Heart right ventricle (tissue), 16 donors: ENCODE data around the gene HMG20A. TPM values are rescaled to one million over a fixed set of nuclear protein-coding genes. Genes with fewer than 3 reads are reported as not detected.
A peak's percentile ranks its signal among the peaks of the same experiment; 100 is the strongest.

ENCODE experiments used
- ATAC-seq, 8 donors: fragments of 200-7000 bp; cut with Tn5 transposase; one replicate each; pipeline ENCODE4 v1.9.1; 2020; ENCODE audit warnings: mild to moderate bottlenecking in 8 of 8, moderate library complexity in 8 of 8, moderate number of reproducible peaks in 1 of 8
- DNase-seq, 2 donors: peaks; one replicate each; pipeline ENCODE4 v3.0.0-alpha.2; 2020
- H3K27ac ChIP-seq, 10 donors: fragments of 200-600 bp; sonication (generic) in 2 of 10; one replicate each; pipeline versions ENCODE4 v1.5.0 to v1.8.0; 2020 to 2022; ENCODE audit warnings: mild to moderate bottlenecking in 3 of 10
- H3K27me3 ChIP-seq, 7 donors: fragments of 200-600 bp; one replicate each; pipeline ENCODE4 v1.8.0; 2021 to 2022; ENCODE audit warnings: mild to moderate bottlenecking in 2 of 7
- H3K36me3 ChIP-seq, 9 donors: fragments of 200-600 bp; sonication (generic) in 1 of 9; one replicate each; pipeline versions ENCODE4 v1.5.0 to v1.8.0; 2020 to 2022; ENCODE audit warnings: mild to moderate bottlenecking in 2 of 9
- H3K4me1 ChIP-seq, 9 donors: fragments of 200-600 bp; sonication (generic) in 1 of 9; one replicate each; pipeline versions ENCODE4 v1.5.0 to v1.8.0; 2020 to 2022; ENCODE audit warnings: mild to moderate bottlenecking in 4 of 9
- H3K4me3 ChIP-seq, 10 donors: fragments of 200-600 bp; sonication (generic) in 2 of 10; one replicate each; pipeline versions ENCODE4 v1.5.0 to v1.8.0; 2020 to 2022; ENCODE audit warnings: mild to moderate bottlenecking in 7 of 10, moderate library complexity in 2 of 10
- H3K9me3 ChIP-seq, 11 donors: fragments of 200-600 bp in 10 of 11; sonication (generic) in 2 of 11; one replicate each; pipeline versions ENCODE4 v1.5.0 to v1.8.0; 2013 to 2022; ENCODE audit warnings: mild to moderate bottlenecking in 2 of 11, control low read depth in 1 of 11, moderate library complexity in 1 of 11
- WGBS, 2 donors: extraction: QIAGEN DNeasy Blood & Tissue Kit; methylation state at CpG; one replicate each; pipeline ENCODE4 v1.1.7; 2013; ENCODE audit warnings: inconsistent platforms in 1 of 2; 5-methylcytosine and 5-hydroxymethylcytosine counted together
- intact Hi-C, 10 donors: fragments of 100-400 bp; cut with DNase I; formaldehyde crosslinking; loops; one replicate each; pipeline versions ENCODE4 v1.11.1 to v1.14.2; 2022
- polyA plus RNA-seq, 2 donors: library from polyadenylated mRNA; stranded (reverse); fragments of 200-250 nt; gene quantifications; one replicate each; pipeline ENCODE4 v1.2.3, GENCODE V29; 2013
- total RNA-seq, 10 donors: library from RNA; stranded (reverse); fragmentation: NEBNext Ultra II Directional in 3 of 10; extraction: Animal tissue kit (Norgen Biotek cat#: 25700) in 3 of 10; gene quantifications; one replicate each; pipeline versions ENCODE4 v1.2.1 to v1.2.4, GENCODE V29; 2021 to 2023
- TF ChIP-seq, protein P1 (sequence below), 9 donors: fragments of 200-600 bp; sonication (generic) in 2 of 9; IDR thresholded peaks; one replicate each; pipeline versions ENCODE4 v1.5.0 to v1.8.0; 2021 to 2022; ENCODE audit warnings: antibody characterized with exemption in 9 of 9, mild to moderate bottlenecking in 5 of 9, moderate library complexity in 1 of 9
- donor health status: Arrhythmogenic right ventricular cardiomyopathy.
- donor health status: ischemic (EF 13 %, LVEDD 7.1; RV severe dilation, severe dysfunction).
- donor health status: healthy with polysubstance abuse.
- donor health status: DM: no; HTN: yes; CAD: no.
- donor health status: DM: no; HTN: no; CAD: no.
- donor health status: ischemic (EF 25% LVEDD 6.9; RV normal size, moderate dysfunction).
- donor health status: ischemic (EF 25% LVEDD 5.7; RV mildly dilated, moderate dysfunction).
- donor health status: healthy.
- donor health status: DM: yes; HTN: yes; CAD: no.
- donor health status: Ischemic cardiomyopathy.
- donor health status: ischemic (EF 35%, LVEDD 5.7; RV mildly dilated, moderate dysfunction).
- donor health status: nonischemic (EF 11% LVEDD 7.7; RV severe dilation, severe dysfunction).
- donor health status: DM: yes; HTN: yes; CAD: no.
- donor health status: PGD.
- donor health status: ischemic (EF 29% LVEDD 5.4; RV normal size, mild dysfunction).
- donor health status: nonischemic (EF 23%, LVEDD 6.1; RV moderate dilation, normal function).

Gene HMG20A
- total and polyA plus RNA-seq, 12 donors, result 9.9 to 60.2 (median 37.5) TPM

- Histone ChIP-seq H3K27ac (peak overlapping the region in 4 of 10 donors; percentile 18 to 72 (median 60)), H3K4me1 (peaks cover 8 to 78% (median 60%) of the 10 kb centered on the region in 9 donors), H3K36me3 (peaks cover 0 to 39% (median 6%) of the 10 kb centered on the region in 9 donors), H3K9me3 (no peaks in the 10 kb centered on the region), H3K4me3 (no peak overlapping the region), H3K27me3 (no peaks in the 10 kb centered on the region)
- DNase-seq (no peak), ATAC-seq (no peak)
- TF ChIP-seq, protein P1, sequence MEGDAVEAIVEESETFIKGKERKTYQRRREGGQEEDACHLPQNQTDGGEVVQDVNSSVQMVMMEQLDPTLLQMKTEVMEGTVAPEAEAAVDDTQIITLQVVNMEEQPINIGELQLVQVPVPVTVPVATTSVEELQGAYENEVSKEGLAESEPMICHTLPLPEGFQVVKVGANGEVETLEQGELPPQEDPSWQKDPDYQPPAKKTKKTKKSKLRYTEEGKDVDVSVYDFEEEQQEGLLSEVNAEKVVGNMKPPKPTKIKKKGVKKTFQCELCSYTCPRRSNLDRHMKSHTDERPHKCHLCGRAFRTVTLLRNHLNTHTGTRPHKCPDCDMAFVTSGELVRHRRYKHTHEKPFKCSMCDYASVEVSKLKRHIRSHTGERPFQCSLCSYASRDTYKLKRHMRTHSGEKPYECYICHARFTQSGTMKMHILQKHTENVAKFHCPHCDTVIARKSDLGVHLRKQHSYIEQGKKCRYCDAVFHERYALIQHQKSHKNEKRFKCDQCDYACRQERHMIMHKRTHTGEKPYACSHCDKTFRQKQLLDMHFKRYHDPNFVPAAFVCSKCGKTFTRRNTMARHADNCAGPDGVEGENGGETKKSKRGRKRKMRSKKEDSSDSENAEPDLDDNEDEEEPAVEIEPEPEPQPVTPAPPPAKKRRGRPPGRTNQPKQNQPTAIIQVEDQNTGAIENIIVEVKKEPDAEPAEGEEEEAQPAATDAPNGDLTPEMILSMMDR (IDR thresholded peaks at IDR 0.05), result no peak
- intact Hi-C loops, result no loop called here
- 79 to 89% methylated on average over 2 of the region's 2 CpGs for WGBS, 2 donors
These were observed 38.3 kb downstream of the HMG20A start for GRCh38 chr15:77459031-77459430.

- no peaks in the 10 kb centered on the region for H3K27me3 ChIP-seq
- TF ChIP-seq, protein P1 (IDR thresholded peaks at IDR 0.05), result no peak
- H3K36me3 ChIP-seq, result peaks cover 0 to 63% (median 15%) of the 10 kb centered on the region in 9 donors
- ATAC-seq, result no peak
- H3K9me3 ChIP-seq, result no peaks in the 10 kb centered on the region
- peak overlapping the region in 4 of 10 donors; percentile 10 to 62 (median 38) for H3K27ac ChIP-seq
- DNase-seq, result no peak
- intact Hi-C loops, result loop anchor here in 1 of 10 donors (5.0 kb wide), 1 partner anchor 34 kb away; no protein-coding TSS in a partner anchor
- no peak overlapping the region for H3K4me3 ChIP-seq
- peaks cover 7 to 62% (median 42%) of the 10 kb centered on the region in 9 donors for H3K4me1 ChIP-seq
These were observed 40.8 kb downstream of the HMG20A start for GRCh38 chr15:77461486-77461885.

DNA sequence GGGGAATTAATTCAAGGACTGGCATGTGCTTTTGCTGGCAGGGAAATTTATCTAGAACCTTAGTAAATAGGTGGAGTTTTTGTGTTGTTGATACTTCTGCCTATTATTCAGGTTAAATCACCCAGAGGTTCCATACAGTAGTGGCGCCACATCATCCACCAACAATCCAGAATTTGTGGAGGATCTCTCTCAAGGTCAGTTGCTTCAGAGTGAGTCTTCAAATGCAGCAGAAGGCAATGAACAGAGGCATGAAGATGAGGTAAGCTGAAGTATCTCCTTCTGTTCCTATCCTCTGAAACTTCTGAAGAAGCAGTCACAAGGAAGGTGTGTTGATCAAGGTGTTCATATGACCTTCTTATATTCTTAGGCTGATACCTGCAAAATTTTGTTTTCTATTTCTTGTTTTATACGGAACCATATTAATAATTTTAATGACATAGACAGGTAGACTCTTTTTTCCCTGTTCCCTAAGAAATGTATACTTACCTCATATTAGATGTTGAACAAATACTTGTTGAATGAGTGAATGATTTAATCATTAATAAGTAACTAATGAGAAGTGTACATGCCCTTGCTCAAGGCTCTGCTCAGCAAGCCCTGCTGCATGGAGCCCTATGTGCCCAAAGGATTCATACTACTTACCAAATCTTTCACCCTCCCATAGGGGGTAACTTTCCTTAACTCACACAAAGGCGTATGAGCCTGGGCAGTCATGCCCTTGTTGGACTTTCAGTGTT, 43.6 kb downstream of the HMG20A start:
- Histone ChIP-seq H3K36me3 (peaks cover 0 to 77% (median 22%) of the 10 kb centered on the region in 9 donors), H3K4me1 (peaks cover 0 to 38% (median 18%) of the 10 kb centered on the region in 9 donors), H3K27me3 (no peaks in the 10 kb centered on the region), H3K27ac (no peak overlapping the region), H3K4me3 (no peak overlapping the region), H3K9me3 (no peaks in the 10 kb centered on the region)
- 99 to 100% methylated on average over 3 of the region's 3 CpGs for WGBS, 2 donors
- intact Hi-C loops, result loop anchor here in 1 of 10 donors (5.0 kb wide), 1 partner anchor 37 kb away; no protein-coding TSS in a partner anchor
- DNase-seq (no peak), ATAC-seq (no peak)
- TF ChIP-seq, protein P1 (IDR thresholded peaks at IDR 0.05), result no peak

DNA sequence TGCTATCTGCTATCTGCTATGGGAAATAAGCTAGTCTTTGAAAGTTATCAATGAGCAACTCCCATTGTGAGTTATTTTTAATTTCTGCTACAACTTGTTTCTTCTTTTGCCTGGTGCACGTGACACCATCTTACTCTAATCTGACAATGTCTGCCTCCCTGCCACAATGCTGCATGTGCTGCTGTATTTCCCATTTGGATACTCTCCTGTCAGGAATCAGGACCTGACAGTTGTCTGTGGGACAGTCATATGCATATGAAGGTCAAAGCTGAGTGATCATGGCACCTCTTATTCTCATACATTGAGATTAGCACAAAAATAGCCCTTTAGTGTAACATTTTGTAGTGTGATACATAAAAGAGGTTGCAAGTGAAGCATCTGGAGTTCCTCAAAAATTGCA, 45.8 kb downstream of the HMG20A start:
- Histone ChIP-seq H3K36me3 (peaks cover 0 to 91% (median 30%) of the 10 kb centered on the region in 9 donors), H3K27ac (peak overlapping the region in 3 of 10 donors; percentile 17 to 20 (median 17)), H3K9me3 (no peaks in the 10 kb centered on the region), H3K4me1 (peaks cover 0 to 26% (median 16%) of the 10 kb centered on the region in 9 donors), H3K27me3 (no peaks in the 10 kb centered on the region), H3K4me3 (no peak overlapping the region)
- TF ChIP-seq, protein P1 (IDR thresholded peaks at IDR 0.05), result no peak
- 44 to 71% methylated on average over 1 of the region's 1 CpG for WGBS, 2 donors
- DNase-seq, result no peak
- ATAC-seq, result peak in 5 of 8 donors; percentile 31 to 67 (median 42)
- intact Hi-C loops, result no loop called here
